Activated CD4-positive, alpha-beta T cell treated with anti-CD3 and anti-CD28 coated beads, Interleukin-2, amount 50 U/mL, for 24 hours (primary cell): ENCODE measurements around the gene LETMD1.
"Not testable (repeated sequence)": the region's sequence is repeated elsewhere in the genome, so short reads cannot be mapped to it uniquely, and the experiment has no call there.

Experiments
- DNase-seq, 2 donors: peaks; one replicate each; pipeline ENCODE4 v3.0.0-alpha.2; 2020; ENCODE audit warnings: low read depth in 1 of 2, low spot score in 1 of 2

The LETMD1 gene, protein sequence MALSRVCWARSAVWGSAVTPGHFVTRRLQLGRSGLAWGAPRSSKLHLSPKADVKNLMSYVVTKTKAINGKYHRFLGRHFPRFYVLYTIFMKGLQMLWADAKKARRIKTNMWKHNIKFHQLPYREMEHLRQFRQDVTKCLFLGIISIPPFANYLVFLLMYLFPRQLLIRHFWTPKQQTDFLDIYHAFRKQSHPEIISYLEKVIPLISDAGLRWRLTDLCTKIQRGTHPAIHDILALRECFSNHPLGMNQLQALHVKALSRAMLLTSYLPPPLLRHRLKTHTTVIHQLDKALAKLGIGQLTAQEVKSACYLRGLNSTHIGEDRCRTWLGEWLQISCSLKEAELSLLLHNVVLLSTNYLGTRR

DNA sequence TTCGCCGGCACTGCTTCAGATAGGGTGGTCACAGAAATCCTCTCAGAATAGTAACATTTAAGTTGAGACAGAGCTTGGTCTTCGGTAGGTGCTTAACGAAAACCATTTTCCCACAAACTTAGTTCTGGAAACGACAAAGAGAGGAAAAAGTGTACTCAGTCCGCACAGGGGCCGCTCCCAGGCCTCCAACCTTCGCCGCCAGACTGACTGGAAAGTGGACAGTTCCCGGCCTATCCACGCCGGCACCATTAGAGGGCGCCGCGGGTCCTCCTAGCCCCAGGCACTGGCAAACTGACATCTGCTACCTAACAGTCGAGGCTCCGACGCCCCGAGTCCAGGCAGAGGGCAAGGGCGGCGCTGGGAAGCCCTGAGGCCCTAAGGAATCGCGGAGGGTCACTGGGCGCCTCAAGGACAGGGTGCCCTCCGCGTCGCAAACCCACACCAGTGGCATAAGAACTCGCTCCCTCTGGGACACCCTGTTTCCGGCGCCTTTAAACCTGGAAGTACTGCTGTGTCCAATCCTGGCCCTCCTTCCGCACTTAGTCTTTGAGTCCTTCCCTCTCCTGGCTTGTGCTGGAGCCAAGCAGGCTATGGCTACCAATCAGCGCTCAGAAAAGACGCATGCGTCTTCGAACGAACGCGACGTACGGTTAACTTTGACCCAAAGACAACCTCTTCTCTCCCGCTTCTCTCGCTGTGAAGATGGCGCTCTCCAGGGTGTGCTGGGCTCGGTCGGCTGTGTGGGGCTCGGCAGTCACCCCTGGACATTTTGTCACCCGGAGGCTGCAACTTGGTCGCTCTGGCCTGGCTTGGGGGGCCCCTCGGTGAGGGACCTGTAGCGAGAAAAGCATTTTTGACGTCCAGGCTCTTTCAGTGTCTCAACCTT, at the start of gene LETMD1:
LETMD1 (plus strand) TSS at position 673 of the 886 bp plus-strand sequence; CDS start at position 703, 30 bp downstream.
- peak; percentile 80 to 91 for DNase-seq

DNA sequence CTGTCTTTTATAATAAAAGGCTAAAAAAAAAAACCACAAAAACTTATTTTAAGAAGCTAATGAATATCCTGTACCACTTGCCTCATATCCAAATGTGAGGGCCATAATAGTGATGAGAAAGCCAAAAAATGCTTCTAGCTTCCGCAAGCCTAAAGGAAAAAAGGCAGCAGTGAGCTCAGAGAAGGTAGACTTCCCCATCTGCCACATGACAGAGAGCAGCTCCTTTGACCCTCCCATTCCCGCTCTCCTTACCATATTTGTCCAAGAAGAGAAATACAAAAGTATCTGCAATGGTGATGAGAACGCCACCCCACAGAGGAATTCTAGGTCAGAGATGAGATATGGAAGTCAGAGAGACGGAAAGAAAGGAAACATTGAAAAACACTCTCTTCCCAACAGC, 49.0 kb upstream of the LETMD1 start:
- DNase-seq = no peak

DNA sequence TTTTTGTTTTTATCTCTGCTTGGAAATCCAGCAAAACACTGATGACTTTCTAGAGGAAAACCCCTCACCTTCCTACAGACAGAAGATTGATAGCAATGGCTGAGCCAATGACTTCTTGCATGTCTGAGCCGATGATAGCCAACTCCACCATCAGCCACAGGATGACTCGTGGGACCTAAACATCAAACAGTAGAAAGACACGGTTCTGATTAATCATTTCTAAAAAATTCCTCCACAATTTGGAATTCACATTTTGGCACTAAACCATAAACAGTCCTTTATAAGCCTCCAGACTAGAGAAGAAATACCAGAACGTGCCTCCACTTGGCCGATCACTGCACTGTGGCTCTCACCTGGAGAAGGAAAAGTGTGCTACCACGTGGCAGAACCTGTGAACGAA, 47.9 kb upstream of the LETMD1 start:
- DNase-seq = peak in 1 of 2 donors; percentile 14

DNA sequence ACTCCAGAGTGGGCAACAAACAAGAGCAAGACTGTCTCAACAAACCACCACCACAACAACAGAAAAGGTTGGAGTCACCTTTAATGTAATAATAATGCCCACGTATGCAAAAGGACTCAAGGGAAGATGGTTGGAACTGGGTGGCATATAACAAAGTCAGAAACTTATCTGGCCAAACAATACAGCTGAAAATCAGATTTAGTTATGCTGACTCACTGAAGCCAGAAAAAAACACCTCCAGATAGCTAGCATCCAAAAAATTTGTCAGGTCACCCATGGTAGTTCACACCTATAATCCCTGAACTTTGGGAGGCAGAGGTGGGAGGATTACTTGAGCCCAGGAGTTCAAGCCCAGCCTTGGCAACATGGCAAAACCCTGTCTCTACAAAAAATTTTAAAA, 46.3 kb upstream of the LETMD1 start:
- DNase-seq = no peak

DNA sequence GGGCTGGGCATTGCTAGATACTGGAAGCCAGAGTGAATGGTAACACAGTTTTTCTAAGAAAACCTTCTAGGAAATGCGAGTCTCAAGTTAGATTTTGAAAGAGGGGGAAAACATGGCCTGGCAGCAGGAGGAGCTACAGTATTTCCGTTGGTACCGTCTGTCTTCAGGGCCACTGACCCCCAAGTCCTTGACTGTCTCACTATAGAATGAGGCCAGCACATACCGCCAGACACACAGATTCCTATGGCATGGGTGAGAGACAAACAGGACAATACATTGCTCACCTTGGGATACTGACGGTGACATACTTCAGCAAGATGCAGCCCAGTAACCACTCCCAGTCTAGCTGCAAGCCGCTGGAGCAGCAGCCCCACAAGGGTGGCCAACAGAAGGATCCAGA, 43.6 kb upstream of the LETMD1 start:
- DNase-seq = no peak

DNA sequence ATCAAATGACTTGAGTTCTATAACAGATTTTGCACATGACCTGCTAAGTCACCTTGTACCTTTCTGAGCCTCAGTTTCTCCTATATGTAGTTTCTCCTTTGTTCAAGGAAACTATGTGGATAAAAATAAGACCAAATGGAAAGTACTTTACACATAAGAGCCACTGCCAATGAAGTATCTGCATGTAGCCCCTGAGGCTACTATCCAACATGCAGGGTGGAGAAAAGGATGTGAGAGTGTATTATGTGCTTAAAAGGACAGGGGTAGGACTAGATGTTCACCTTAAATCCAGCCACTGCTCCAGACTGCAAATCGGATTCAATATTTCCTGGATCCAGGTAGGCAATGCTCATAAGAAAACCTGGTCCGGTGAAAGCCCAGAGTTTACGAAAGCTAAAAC, 43.1 kb upstream of the LETMD1 start:
- no peak for DNase-seq

DNA sequence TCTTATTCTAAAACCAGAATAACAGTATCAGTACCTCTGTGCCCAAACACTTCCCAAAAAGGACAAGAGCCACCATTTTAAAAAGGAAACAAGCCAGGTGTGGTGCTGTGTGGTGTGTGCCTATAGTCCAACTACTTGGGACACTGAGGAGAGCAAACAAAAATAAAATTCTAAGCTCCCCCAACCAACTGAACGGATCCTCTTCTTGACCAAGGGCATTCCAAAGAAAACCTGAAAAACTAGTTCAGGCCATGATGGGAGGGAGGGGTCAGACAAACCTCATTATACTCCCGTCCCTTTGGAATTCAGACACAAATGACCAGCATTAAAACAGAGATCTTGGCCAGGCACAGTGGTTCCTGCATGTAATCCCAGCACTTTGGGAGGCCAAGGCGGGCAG, 42.5 kb upstream of the LETMD1 start:
- no peak for DNase-seq

DNA sequence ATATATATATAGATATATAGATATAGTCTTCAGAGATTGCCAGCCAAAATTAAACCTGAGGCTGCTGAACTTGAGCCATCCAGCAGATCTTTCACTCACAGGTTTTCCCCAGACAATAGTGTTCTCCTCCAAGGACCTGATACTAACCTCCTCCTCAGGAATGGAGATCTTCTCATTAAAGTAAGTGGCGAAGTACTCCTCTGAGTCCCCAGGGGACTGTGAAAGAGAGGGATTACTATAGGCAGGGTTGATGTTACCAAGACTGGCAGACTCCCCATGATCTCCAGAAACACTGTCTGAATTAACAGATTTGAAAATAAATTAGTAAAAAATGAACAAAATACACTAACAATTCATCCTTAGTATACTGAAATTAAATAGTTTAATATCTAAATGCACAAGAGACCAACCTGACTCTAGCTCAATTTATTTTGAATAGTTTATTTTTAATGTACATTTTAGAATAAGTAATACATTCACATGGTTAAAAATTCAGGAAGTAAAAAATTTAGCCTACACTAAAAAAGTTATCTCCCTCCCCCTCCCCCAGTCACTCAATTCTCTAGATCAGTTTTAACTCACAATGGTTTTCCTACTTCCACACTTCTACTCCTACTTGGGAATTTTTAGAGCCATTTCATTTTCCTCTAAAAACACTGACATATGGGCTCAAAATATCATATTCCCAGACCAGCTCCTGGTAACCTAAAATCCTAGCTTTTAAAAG, 39.6 kb upstream of the LETMD1 start:
- no peak for DNase-seq

DNA sequence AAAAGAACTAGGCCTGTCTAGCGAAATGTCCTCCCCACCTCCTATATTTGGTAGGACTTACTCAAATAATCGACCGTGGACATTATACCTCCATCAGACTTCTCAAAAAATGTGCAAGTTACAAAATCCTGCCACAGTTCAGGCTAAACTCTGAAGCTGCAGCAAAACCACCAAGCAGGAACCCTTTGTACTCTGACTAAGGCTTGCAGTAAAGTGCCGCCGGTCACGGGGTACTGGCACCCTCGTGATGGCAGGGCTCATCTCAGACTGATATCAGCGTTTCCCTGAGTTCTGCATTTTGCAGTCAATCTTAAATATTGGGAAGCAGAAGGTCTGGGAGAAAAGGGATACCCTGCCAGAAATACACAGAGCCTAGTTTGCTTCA, 39.1 kb upstream of the LETMD1 start:
- DNase-seq = no peak

DNA sequence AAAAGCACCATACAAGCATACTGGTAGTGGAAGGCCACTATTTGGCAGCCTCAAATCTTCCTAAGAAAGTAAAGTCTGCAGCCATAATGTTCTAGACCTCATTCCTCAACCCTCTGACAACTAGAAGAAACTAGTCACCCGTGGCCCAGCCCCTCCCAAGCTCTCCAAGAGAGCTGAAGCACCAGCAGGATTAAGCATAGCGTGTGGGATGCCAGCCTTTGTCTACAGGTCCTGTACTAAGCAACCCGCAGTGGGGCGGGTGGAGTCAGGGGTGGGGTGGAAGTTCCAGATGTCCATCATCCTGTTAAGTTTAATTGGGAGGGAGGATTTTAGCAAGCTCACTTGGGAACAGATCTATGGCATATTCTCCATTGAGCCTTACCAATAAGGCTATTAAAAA, 36.2 kb upstream of the LETMD1 start:
- DNase-seq = no peak

DNA sequence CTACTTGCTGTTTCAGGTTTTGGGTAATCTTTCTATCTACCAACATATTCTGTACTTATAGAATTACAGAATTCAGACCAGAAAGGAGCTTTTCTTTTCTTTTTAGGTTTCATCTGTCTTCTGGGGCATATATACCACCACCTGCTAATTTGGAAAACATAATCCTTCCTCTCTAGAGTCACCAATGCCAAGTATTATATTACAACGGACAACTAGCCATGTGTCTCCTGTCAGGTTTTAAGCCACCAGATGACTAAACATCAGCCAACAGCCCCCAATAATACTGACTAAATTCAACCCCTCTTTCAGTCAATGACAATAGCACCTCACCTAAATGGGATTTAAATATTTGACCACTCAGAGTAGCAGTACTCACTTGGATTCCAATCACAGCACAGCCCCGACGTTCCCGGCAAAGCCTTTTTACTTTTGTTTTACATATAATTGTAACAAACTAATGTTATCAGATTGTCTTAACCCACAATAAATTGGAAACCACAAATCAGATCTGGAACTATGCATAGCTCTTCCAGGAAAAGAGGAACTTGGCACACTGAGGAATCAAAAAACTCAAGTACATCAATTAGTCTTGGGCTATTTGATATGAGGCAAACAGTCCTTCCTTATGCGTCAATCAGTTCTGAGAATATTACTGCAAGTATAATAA, 35.4 kb upstream of the LETMD1 start:
- no peak for DNase-seq

DNA sequence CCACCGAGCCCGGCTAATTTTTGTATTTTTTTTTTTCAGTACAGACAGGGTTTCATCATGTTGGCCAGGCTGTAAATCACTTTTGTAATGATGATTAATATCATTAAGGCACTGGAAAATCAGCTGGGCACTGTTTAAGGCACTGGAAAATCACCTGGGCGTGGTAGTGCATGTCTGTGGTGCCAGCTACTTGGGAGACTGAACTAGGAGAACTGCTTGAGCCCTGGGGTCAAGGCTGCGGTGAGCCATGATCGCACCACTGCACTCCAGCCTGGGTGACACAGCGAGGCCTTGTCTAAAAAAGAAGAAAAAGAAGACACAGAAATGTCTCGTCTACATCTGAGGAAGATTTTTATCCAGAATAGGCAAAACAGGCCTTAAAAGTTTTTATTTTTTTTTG, 34.7 kb upstream of the LETMD1 start:
- no peak for DNase-seq

DNA sequence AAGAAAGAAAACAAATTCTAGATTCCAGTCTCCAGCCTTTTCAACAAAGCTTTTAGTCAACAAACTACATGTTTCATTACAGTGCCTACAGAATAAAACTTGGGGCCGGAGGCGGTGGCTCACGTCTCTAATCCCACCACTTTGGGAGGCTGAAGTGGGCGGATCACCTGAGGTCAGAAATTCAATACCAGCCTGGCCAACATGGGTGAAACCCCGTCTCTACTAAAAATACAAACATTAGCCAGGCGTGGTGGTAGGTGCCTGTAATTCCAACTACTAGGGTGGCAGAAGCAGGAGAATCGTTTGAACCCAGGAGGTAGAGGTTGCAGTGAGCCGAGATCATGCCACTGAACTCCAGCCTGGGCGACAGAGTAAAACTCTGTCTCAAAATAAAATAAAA, 33.7 kb upstream of the LETMD1 start:
- not testable (repeated sequence) for DNase-seq

DNA sequence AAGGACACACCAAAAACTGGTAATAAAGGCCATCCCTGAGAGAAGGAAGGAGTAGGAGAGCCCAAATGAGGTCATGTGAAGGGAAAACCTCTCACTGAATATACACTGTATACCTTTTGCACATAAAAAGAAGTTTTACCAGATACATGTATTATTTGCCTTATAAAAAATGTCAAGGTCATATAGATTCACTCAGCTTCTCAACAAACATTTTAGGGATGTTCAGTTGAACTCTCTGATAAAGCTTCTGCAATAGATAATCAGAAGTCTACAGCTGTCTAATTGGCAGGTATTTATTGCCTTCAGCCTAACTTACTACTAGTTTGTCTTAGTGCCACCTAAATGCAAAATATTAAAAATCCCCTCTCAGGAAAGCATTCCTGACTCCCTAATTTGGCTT, 30.7 kb upstream of the LETMD1 start:
- no peak for DNase-seq

DNA sequence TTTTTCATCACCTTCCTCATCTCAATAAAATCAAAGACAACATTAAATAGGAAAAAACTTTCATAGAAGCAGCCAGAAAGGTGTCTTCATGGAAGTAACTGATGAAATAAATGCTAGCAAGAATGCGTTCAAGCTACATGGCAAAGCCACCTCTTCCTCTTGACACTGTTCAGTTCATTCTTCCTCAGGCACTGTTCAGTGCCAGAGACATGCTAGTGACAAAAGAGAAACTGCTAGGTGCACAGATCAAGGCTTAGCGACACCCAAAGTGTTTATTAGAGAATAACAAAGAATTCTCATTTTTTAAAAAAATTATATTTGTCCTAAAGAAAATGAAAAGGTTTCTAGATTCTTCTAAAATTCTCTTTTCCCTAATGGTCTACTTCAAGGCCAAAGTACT, 29.2 kb upstream of the LETMD1 start:
- DNase-seq = no peak

DNA sequence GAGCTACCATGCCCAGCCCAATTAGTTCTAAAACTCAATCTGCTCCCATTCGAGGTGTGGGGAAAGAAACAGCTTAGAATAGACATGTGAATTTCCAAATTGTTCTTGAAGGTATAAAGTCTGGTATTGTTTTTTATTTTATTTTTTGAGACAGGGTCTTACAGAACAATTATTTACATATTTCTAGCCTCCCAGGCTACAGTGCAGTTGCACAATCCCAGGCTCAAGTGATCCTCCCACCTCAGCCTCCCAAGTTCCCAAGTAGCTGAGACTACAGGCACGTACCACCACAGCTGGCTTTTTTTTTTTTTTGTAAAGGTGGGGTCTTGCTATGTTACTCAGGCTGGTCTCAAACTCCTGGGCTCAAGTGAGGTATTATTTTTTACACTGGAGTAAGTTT, 28.2 kb upstream of the LETMD1 start:
- DNase-seq = no peak

DNA sequence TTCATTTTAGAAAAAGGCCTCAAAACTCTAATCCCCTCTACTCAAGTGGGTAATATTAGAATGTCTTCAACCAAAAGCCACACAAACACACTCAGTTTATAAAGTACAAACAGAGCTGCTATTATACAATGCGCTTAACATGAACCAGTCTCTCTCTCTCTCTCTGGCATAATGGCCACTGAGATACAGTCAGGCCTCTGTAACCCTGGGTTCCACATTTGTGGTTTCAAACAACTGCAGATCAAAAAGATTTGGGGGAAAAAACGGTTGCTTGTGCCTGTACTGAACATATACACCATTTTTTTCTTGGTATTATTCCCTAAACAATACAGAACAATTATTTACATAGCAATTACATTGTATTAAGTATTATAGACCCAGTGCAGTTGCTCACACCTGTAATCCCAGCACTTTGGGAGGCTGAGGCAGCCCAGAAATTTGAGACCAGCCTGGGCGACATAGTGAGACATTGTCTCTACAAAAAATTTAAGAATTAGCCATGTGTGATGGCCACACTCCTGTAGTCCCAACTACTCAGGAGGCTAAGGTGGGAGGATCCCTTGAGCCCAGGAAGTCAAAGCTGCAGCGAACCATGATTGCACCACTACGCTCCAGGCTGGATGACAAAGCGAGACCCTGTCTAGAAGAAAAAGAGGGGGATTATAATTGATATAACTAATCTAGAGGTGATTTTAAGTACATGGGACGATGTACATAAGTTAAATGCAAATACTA, 27.5 kb upstream of the LETMD1 start:
- no peak for DNase-seq

DNA sequence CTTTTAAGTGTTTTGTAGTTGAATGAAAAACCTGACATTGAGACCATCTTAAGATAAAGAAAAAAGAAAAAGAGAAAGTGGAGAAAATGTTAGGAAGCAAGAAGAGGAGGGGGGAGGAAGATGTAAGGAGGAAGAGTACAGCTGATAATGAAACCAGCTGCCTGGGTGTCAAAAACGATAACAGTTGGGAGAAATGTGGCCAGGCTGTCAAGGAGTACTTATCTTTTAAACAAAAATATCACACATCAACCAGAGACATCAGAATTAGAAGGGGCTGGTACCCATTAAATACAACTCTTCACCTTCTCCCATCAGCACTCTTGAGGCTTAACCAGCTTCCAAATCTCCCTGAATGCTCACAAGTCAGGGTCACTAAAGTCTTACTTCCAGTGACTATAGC, 26.4 kb upstream of the LETMD1 start:
- no peak for DNase-seq

DNA sequence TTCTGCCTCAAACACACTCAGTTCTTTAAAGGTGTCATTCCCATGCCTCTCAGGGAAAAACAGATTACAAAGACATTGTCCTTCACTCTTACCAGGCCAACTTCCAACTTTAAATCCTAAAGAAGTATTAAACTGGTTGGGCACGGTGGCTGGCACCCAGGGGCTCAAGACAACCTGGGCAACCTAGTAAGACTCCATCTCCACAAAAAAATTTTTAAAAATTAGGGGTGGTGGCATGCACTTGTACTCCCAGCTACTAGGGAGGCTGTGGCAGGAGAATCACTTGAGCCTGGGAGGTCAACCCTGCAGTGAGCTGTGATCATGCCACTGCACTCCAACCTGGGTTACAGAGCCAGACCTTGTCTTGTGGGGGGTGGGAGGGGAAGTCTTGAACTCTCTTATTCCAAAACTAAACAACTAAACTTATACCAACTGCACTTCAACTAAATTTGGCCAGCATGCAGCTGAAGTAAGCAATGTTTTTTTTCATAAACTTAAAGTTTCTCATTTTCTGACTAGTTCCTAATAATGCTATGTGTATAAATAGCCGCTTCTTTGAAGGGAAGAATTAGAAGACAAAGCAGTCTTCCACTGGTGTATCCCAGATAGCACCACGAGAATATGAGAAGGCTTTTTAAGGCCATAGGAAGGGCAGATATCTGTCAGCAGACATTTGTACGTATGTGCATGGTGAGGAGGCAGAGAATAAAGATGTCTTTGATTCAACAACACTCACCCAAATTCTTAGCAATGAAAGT, 24.3 kb upstream of the LETMD1 start:
- DNase-seq = no peak

DNA sequence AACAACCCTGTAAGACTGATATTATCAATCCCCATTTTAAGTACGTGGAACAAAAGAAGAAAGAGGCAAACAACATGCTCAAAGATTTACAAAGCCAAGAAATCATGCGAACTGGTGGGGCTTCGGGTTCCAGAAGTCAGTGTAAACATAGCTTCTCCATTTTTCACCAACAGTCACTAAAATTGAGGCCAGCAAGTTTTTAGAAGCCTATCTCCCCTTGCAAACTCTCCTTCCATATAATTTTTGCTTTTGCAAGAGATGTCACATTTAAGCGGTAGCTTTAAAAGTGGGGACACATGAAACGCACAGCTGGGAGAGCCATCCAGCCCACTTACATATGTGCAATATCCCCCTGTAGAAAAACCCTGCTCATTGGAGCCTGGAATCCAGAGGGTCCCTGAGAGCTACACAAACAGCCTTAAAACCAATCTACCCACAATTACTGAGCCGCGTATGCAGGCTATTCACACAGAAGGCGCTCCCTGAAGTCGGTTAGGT, 22.7 kb upstream of the LETMD1 start:
- DNase-seq = peak in 1 of 2 donors; percentile 5
